ENCODE measurements around the gene CCDC34.

GRCh38 chr11:27313157-27313821 lies 49.7 kb downstream of the CCDC34 start:
- TF ChIP-seq POLR2A (IDR thresholded peaks at IDR 0.05) (no peak), CTCF (IDR thresholded peaks at IDR 0.05) (no peak), POLR2AphosphoS5 (IDR thresholded peaks at IDR 0.05) (no peak)
